Measurements from ENCODE around the gene GALNT6.

The GALNT6 gene

GRCh38 chr12:51417826-51418225 is 26.6 kb upstream of the GALNT6 start:
- DNase-seq (ENCODE audit: low read depth in 2 of 2), result no peak
- no peak overlapping the region for H3K4me3 ChIP-seq (replicated peaks in 1 of 2; ENCODE audit: low read depth in 2 of 2, low read length in 2 of 2)
- no peak for TF ChIP-seq CTCF (IDR thresholded peaks at IDR 0.05; ENCODE audit: low read depth, low read length)

GRCh38 chr12:51415931-51416330 is 24.7 kb upstream of the GALNT6 start:
- TF ChIP-seq CTCF (IDR thresholded peaks at IDR 0.05; ENCODE audit: low read depth, low read length), result no peak
- no peak for DNase-seq (ENCODE audit: low read depth in 2 of 2)
- no peak overlapping the region for H3K4me3 ChIP-seq (replicated peaks in 1 of 2; ENCODE audit: low read depth in 2 of 2, low read length in 2 of 2)

GRCh38 chr12:51413791-51414190 is 22.6 kb upstream of the GALNT6 start:
- H3K4me3 ChIP-seq (replicated peaks in 1 of 2; ENCODE audit: low read depth in 2 of 2, low read length in 2 of 2), result no peak overlapping the region
- TF ChIP-seq CTCF (IDR thresholded peaks at IDR 0.05; ENCODE audit: low read depth, low read length), result no peak
- DNase-seq (ENCODE audit: low read depth in 2 of 2), result no peak

- H3K4me3 ChIP-seq (replicated peaks in 1 of 2; ENCODE audit: low read depth in 2 of 2, low read length in 2 of 2), result no peak overlapping the region
- TF ChIP-seq CTCF (IDR thresholded peaks at IDR 0.05; ENCODE audit: low read depth, low read length), result no peak
These were observed 21.9 kb upstream of the GALNT6 start for GRCh38 chr12:51413149-51413548.

GRCh38 chr12:51409846-51410245 is 18.6 kb upstream of the GALNT6 start:
- DNase-seq (ENCODE audit: low read depth in 2 of 2), result peak in 1 of 2 donors; percentile 18
- H3K4me3 ChIP-seq (replicated peaks in 1 of 2; ENCODE audit: low read depth in 2 of 2, low read length in 2 of 2), result no peak overlapping the region
- no peak for TF ChIP-seq CTCF (IDR thresholded peaks at IDR 0.05; ENCODE audit: low read depth, low read length)

More at GRCh38 chr12:51413149-51413548, 21.9 kb upstream of the GALNT6 start:
- DNase-seq (ENCODE audit: low read depth in 2 of 2), result no peak

- TF ChIP-seq CTCF (IDR thresholded peaks at IDR 0.05; ENCODE audit: low read depth, low read length), result no peak
- DNase-seq (ENCODE audit: low read depth in 2 of 2), result no peak
- no peak overlapping the region for H3K4me3 ChIP-seq (replicated peaks in 1 of 2; ENCODE audit: low read depth in 2 of 2, low read length in 2 of 2)
These were observed 16.4 kb upstream of the GALNT6 start for GRCh38 chr12:51407604-51408003.

GRCh38 chr12:51406859-51407258 is 15.7 kb upstream of the GALNT6 start:
- H3K4me3 ChIP-seq (replicated peaks in 1 of 2; ENCODE audit: low read depth in 2 of 2, low read length in 2 of 2), result no peak overlapping the region
- no peak for TF ChIP-seq CTCF (IDR thresholded peaks at IDR 0.05; ENCODE audit: low read depth, low read length)
- DNase-seq (ENCODE audit: low read depth in 2 of 2), result no peak
